UCSD-AML1 (cell line): Measurements from ENCODE around the gene PRMT5.
"Not testable (repeated sequence)": the region's sequence is repeated elsewhere in the genome, so short reads cannot be mapped to it uniquely, and the experiment has no call there.

Experiments used
- DNase-seq: peaks from one replicate; lab custom pipeline; 2025; ENCODE audit not compliant: unreplicated experiment; lab: John Stamatoyannopoulos, UW

The PRMT5 gene

GRCh38 chr14:22929104-22929960 is at the start of gene PRMT5:
Gene PRMT5, minus strand, starts transcription at chr14:22929376. Its CDS starts 15 bp downstream, at chr14:22929361.
- DNase-seq: peak; percentile 97

- no peak for DNase-seq
These were observed 49.3 kb upstream of the PRMT5 start for GRCh38 chr14:22978487-22978837.

- no peak for DNase-seq
These were observed 48.7 kb upstream of the PRMT5 start for GRCh38 chr14:22977684-22978486.

GRCh38 chr14:22977434-22977683 is 48.2 kb upstream of the PRMT5 start:
- DNase-seq: no peak

- DNase-seq: no peak
These were observed 47.7 kb upstream of the PRMT5 start for GRCh38 chr14:22976620-22977433.

GRCh38 chr14:22974530-22975313 is 45.5 kb upstream of the PRMT5 start:
- no peak for DNase-seq

GRCh38 chr14:22973217-22974032 is 44.2 kb upstream of the PRMT5 start:
- DNase-seq: no peak

GRCh38 chr14:22972313-22972930 is 43.2 kb upstream of the PRMT5 start:
- DNase-seq: no peak

- no peak for DNase-seq
These were observed 42.0 kb upstream of the PRMT5 start for GRCh38 chr14:22971152-22971551.

- DNase-seq: no peak
These were observed 37.6 kb upstream of the PRMT5 start for GRCh38 chr14:22966783-22967269.

GRCh38 chr14:22965916-22966782 is 37.0 kb upstream of the PRMT5 start:
- DNase-seq: not testable (repeated sequence)

GRCh38 chr14:22962061-22962676 is 33.0 kb upstream of the PRMT5 start:
- no peak for DNase-seq

- no peak for DNase-seq
These were observed 26.8 kb upstream of the PRMT5 start for GRCh38 chr14:22955702-22956569.

- DNase-seq: no peak
These were observed 23.2 kb upstream of the PRMT5 start for GRCh38 chr14:22952418-22952817.

GRCh38 chr14:22951795-22952194 is 22.6 kb upstream of the PRMT5 start:
- DNase-seq: not testable (repeated sequence)

GRCh38 chr14:22945642-22946041 is 16.5 kb upstream of the PRMT5 start:
- DNase-seq: no peak

- no peak for DNase-seq
These were observed 10.5 kb upstream of the PRMT5 start for GRCh38 chr14:22939684-22940083.
